Cardiac septum (tissue), 1 donor: ENCODE measurements around the gene PEX5L. TPM values are rescaled to one million over a fixed set of nuclear protein-coding genes. Genes with fewer than 3 reads are reported as not detected.
"Not testable (repeated sequence)": the region's sequence is repeated elsewhere in the genome, so short reads cannot be mapped to it uniquely, and the experiment has no call there.

Experiments
- DNase-seq: peaks from one replicate; pipeline ENCODE4 v3.0.0-alpha.2; 2020; ENCODE audit warnings: low spot score
- intact Hi-C: fragments of 100-400 bp; cut with DNase I; formaldehyde crosslinking; loops from one replicate; pipeline ENCODE4 v1.14.0; 2022
- total RNA-seq: library from RNA; stranded (reverse); fragmentation: NEBNext Ultra II Directional; extraction: Animal tissue kit (Norgen Biotek cat#: 25700); gene quantifications from one replicate; pipeline ENCODE4 v1.2.1, GENCODE V29; 2021
- donor health status: DM: no; HTN: no; CAD: no.

The PEX5L gene
- total RNA-seq, 1 donor from 2014 or later: 0.11 TPM

GRCh38 chr3:180017846-180018245 lies 18.9 kb downstream of the PEX5L start:
- intact Hi-C loops: no loop called here
- DNase-seq: no peak

DNA sequence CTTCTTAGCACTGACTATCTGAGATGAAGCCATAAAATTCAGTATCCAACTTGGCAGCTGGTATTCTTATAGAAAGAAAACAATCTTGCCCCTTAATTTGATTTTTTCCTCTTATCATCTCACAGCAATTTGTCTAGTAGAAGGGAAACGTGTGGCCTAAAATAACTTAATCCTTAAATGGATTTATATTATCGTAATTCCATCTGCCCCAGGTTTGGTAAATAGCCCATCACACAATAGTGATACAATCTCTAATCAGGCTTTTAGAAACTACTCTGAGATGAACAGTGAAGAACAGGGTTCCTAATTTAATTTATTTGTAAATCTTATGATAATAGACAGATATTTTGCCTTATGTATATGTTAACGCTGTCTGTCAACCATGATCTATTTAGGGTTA lies 24.8 kb downstream of the PEX5L start:
- intact Hi-C loops: no loop called here

DNA sequence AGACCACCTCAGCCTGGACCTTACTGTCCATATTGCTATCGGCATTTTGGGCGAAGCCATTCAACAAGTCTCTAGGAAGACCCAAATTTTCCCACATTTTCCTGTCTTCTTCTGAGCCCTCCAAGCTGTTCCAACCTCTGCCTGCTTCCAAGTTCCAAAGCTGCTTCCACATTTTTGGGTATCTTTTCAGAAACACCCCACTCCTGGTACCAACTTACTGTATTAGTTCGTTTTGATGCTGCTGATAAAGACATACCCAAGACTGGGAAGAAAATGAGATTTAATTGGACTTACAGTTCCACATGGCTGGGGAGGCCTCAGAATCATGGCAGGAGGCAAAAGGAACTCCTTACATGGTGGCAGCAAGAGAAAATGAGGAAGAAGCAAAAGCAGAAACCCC lies 28.4 kb downstream of the PEX5L start:
- DNase-seq, intact Hi-C loops: not testable (repeated sequence)

More for the DNA sequence above, 24.8 kb downstream of the PEX5L start:
- DNase-seq: no peak

DNA sequence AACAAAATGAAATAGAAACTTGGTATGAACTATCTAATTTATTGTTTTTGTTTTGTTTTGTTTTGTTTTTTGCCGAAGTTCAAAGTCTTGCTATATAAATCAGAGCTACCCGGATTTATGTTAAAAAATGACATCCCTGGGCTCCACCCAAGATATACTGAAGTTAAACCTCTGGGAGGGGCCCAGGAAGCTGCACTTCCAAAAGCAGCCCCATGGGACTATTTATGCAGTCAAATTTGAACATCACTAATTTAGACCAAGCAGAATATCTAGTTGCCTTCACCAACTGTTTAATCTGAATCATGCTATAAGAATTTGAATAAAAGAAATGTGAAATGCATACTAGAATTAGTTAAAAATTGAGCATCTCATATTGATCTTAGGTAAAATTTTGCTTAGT lies 32.2 kb downstream of the PEX5L start:
- DNase-seq: no peak
- intact Hi-C loops: no loop called here

GRCh38 chr3:180002006-180002405 lies 34.7 kb downstream of the PEX5L start:
- no peak for DNase-seq
- intact Hi-C loops: no loop called here

DNA sequence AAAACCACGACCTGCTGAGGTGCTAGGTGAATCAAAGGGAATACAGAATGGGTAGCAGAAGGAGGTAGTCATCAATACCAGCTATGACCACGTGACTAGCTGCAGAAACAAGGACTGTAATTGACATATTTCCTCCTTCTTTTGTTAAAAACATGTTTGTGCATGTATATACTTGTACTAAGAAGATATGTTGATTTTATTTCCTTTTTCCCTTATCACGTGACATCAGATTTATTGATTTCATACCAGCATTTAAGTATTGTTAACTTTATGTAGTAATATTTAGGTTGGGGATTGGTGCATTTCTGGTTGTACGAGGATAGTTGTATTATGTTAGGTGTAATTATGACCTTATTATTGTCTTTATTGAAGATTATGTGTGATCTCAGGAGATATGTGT lies 36.2 kb downstream of the PEX5L start:
- DNase-seq: no peak
- intact Hi-C loops: no loop called here

GRCh38 chr3:179995406-179995805 lies 41.3 kb downstream of the PEX5L start:
- DNase-seq: no peak
- intact Hi-C loops: no loop called here

GRCh38 chr3:179991883-179992282 lies 44.9 kb downstream of the PEX5L start:
- DNase-seq: no peak
- intact Hi-C loops: no loop called here

DNA sequence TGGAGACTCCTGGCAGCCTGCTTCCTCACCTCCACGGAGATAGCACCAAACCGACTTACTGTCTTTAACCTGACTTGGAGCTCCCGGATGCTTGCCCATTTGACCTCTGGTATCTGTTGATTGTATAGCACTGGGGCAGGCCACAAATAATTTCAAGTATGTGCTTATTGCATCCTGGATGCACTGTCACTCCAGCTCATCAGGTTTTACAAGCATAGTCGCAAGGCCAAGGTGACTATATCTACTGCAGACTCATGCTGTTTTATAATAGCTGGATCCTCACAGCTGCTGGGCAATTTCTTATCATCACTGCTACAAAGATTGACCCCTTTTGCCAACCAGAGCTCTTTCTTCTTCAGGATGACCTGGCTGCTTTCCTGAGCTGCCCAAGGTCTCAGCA lies 45.6 kb downstream of the PEX5L start:
- intact Hi-C loops: no loop called here
- no peak for DNase-seq

- intact Hi-C loops: no loop called here
- DNase-seq: no peak
Observed at GRCh38 chr3:179981646-179982045, 55.1 kb downstream of the PEX5L start.

DNA sequence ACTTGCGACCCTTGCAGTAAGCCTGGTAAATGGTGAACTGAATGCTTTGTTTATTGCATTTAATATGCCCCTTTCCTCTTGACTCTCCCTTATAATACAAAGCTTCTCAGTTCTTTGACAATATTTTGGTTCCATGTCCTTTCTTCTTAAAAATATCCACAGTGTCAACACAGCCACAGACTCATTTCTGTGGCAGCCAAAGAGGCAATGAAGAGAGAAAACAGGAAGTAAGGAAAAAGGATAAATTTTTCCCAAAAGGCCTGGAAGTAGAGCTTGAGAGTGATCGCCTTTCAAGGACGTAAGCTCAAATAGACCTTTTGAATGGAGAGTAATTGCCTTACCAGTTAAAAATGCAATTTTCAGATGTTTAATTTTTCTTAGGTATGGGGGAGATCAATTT lies 59.4 kb downstream of the PEX5L start:
- no peak for DNase-seq
- intact Hi-C loops: no loop called here

- intact Hi-C loops: no loop called here
- DNase-seq: no peak
Observed at GRCh38 chr3:179973931-179974361, 62.8 kb downstream of the PEX5L start.

DNA sequence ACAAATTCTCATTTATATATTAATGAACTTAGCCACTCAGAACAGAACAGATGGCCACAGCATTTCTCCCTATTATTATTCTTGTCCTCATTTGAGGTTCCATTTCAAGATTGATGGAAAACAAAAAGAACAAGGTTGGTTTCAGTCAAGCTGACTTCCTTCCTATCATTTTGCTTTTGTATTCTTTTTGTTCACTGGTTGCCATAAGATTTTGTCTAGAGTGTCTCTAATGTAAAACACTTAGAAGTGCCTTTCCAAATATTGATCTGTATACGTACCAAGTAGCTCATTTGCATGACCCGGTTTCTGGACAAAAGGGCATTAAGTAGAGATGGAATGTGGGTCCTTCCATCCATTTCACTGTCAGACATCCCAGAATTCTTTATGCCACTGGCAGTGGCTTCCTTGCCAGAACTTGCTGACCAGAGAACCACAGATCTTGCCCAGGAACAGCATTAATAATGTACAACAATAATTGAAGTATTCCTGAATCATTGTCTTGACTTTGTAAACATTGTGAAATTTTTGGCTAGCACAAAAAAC lies 63.8 kb downstream of the PEX5L start:
- DNase-seq: no peak
- intact Hi-C loops: no loop called here

DNA sequence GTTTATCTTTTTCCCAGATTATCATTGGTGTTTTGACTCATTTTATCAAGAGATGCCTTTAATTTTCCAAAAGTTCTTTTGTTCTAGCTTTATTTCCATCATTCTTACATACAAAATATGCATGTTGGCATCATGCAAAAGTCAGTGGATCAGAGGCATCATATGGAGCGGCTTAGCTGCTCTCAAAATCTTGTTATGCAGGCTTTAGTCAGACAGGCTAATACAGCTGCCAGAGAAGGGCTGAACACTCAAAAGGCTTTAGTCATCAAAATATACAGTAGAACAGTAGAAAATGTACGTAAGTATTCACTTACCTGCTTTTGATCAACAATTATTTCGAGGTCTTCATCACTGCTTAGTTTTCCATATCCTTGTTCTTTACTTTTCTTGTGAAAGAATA lies 65.5 kb downstream of the PEX5L start:
- intact Hi-C loops: no loop called here
- no peak for DNase-seq

DNA sequence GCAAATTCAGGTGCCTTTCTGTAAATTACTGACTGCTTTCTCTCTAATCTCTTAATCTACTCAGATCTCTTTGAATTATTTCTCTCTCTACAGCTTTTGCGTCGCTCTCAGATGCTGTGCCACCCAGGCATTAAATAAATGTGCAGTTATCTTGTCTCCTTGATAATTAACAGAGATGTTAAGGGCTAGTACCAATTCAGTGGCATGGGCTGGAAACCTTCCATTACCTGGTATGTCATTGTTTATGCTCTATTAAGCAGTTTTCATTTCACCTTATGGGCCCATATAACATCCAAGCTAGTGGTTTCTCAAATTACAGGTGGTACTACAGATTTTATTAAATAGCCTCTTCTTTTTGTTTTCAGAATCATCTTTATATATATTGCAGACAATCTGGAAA lies 66.0 kb downstream of the PEX5L start:
- intact Hi-C loops: no loop called here
- DNase-seq: no peak

DNA sequence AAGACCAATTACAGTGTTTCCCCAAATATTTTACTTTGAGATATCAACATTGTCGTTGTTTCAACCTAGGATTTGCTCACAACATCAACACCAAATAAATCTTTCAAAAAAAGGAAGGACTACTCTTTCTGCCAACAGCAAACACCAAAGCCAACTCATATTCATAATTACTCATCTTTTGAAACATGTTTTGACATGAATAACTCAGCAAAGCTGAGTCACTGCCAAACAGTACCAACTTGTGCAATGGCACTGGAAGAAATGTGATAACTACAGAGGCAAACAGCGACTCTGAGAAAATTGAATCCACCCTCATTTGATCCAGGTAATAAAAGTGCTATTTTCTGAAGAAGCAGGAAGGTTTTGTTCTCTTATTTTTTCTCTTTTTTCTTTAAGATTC lies 67.2 kb downstream of the PEX5L start:
- no peak for DNase-seq
- intact Hi-C loops: no loop called here

GRCh38 chr3:179967622-179968021 lies 69.1 kb downstream of the PEX5L start:
- intact Hi-C loops: no loop called here
- no peak for DNase-seq

DNA sequence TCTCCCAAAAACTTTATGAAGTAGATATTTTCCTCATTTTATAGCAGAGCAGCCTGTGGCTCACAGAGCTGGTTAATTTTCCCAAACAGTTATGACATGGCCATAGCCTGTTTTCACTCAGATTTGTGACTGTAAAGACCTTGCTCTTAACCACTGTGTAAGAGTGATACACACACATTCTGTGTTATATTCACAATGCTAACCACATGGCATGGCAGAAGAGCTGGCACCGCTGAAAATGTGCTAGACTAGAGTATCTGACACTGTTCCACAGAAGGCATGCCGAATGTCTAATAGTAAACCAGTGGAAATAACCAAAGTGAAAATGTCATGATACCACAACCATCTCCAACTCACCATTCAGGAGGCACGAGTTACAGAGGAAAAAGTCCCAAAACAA lies 71.8 kb downstream of the PEX5L start:
- no peak for DNase-seq
- intact Hi-C loops: no loop called here

DNA sequence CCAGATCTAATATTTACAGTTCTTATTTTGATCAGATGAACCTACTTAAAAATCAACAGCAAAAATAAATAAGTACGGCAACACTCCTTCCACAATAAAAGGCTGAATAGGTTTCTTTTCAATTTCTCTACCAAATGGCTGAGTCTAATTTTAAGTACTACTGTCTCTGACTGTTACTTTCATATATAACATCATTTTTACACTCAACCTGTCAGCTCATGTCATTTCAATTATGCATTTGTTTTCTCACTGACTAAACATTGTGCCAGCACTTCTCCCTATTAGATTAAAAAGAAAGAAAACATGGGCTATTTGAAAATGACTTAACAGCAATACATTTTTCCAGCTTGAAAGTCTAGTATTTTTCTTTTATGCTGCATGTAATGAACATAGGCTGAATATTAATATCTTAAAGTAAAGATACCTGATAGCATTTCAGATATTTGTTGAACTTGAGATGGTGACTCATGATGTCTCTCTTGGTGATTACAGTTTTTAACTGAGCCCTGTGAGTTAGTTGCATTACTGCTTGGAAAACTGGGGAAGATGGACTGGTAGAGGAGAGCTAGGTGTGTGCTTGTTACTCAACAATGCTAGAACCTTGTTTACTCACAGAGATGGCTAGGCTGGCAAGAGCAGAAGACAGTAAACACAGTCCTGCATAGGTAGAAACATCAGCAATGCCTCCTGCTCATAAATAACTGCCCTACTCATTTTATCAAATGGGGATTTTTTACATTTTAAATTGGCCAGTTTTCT lies 73.9 kb downstream of the PEX5L start:
- intact Hi-C loops: no loop called here
- no peak for DNase-seq

GRCh38 chr3:179961703-179962078 lies 75.0 kb downstream of the PEX5L start:
- DNase-seq: no peak
- intact Hi-C loops: no loop called here

DNA sequence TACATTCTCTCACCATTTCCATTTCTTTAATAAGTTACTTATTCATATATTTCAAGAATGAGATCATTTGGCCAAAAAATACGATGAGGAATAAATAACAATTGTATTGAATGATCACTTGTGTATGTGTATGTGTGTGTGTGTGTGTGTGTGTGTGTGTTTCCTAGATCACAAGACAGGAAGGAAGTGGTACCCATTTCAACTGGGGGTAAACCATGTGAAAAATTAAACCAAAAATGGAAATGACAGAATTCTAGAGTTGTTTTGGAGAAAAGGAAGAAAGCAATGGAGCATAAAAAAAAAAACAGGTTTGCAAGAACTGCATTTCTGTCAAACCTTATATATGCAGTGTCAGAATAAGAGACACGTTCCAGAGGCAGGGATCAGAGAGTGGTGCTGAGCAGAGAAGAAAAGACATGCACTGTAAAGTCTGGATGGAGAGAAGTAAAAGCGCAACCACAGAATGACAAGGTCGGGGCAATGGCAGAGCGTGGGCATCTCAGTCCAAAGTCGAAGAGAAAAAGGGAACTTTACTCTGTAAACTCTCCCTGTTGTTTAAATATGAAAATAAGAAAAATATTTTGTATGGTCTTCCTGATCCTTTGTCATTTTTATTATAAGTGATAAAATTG lies 75.5 kb downstream of the PEX5L start:
- intact Hi-C loops: no loop called here
- no peak for DNase-seq
